Astrocyte of the cerebellum (primary cell): Measurements from ENCODE around the gene GAPDH.

Experiments used
- DNase-seq: peaks from one replicate; pipeline ENCODE4 v3.0.0-alpha.2; 2011; ENCODE audit warnings: low read depth
- H3K4me3 ChIP-seq: 2 replicates; pipeline ENCODE4 v1.5.1; 2011; ENCODE audit warnings: mild to moderate bottlenecking, low read depth, low read length, moderate library complexity
- in situ Hi-C: cut with HindIII; loops from 2 replicates; pipeline ENCODE4 v1.10.0; 2017; ENCODE audit warnings: low sequenced_read_pairs
- TF ChIP-seq, protein P1 (sequence below): IDR thresholded peaks from 2 replicates; pipeline ENCODE4 v1.5.1; 2012; ENCODE audit warnings: low read length, low read depth, moderate library complexity, mild to moderate bottlenecking; ENCODE audit errors: missing control alignments

The GAPDH gene

DNA sequence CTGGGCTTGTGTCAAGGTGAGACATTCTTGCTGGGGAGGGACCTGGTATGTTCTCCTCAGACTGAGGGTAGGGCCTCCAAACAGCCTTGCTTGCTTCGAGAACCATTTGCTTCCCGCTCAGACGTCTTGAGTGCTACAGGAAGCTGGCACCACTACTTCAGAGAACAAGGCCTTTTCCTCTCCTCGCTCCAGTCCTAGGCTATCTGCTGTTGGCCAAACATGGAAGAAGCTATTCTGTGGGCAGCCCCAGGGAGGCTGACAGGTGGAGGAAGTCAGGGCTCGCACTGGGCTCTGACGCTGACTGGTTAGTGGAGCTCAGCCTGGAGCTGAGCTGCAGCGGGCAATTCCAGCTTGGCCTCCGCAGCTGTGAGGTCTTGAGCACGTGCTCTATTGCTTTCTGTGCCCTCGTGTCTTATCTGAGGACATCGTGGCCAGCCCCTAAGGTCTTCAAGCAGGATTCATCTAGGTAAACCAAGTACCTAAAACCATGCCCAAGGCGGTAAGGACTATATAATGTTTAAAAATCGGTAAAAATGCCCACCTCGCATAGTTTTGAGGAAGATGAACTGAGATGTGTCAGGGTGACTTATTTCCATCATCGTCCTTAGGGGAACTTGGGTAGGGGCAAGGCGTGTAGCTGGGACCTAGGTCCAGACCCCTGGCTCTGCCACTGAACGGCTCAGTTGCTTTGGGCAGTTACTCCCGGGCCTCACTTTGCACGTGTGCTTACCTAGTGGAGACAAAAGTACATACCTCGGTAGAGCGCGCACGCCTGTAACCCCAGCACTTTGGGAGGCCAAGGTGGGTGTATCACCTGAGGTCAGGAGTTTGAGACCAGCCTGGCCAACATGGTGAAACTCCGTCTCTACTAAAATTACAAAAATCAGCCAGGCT lies 4.3 kb downstream of the GAPDH start:
- in situ Hi-C loops = no loop called here
- no peak overlapping the region for H3K4me3 ChIP-seq
- no peak for DNase-seq
- TF ChIP-seq, protein P1, sequence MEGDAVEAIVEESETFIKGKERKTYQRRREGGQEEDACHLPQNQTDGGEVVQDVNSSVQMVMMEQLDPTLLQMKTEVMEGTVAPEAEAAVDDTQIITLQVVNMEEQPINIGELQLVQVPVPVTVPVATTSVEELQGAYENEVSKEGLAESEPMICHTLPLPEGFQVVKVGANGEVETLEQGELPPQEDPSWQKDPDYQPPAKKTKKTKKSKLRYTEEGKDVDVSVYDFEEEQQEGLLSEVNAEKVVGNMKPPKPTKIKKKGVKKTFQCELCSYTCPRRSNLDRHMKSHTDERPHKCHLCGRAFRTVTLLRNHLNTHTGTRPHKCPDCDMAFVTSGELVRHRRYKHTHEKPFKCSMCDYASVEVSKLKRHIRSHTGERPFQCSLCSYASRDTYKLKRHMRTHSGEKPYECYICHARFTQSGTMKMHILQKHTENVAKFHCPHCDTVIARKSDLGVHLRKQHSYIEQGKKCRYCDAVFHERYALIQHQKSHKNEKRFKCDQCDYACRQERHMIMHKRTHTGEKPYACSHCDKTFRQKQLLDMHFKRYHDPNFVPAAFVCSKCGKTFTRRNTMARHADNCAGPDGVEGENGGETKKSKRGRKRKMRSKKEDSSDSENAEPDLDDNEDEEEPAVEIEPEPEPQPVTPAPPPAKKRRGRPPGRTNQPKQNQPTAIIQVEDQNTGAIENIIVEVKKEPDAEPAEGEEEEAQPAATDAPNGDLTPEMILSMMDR = no peak

DNA sequence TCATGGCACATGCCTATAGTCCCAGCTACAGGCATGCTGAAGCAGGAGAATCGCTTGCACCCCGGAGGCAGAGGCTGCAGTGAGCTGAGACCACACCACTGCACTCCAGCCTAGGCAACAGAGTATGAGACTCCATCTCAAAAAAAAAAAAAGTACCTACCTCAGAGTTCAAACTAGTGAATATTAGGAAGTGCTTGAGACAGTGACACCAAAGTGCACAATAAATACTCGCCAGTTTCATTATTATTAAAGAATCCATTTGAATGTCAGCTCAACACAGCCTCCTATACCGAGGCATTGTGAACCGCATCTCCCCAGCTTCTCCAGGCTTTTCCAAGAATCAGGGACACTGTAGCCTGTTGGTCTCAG lies 5.0 kb downstream of the GAPDH start:
- no peak for DNase-seq
- TF ChIP-seq, protein P1 = no peak
- H3K4me3 ChIP-seq = no peak overlapping the region
- in situ Hi-C loops = no loop called here

DNA sequence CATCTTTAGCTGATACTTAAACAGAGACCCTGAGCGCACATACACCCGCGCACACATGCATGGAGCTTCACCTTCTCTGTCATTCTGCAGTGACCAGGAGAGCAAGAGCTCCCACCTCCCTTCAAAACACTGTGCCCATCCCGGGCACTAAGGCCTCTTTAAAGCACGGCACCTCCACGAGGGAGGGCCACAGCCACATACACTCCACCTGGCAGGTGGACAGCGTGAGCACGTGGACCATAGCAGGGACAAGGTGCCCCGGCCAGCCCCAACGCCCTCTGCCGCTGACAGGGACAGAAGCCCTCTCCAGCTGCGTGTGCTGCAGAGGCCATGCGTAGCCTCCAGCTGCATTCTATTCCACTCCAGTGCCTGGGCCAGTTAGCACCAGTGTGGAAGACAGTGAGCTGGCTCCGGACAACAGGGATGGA lies 5.4 kb downstream of the GAPDH start:
- in situ Hi-C loops = no loop called here
- no peak overlapping the region for H3K4me3 ChIP-seq
- DNase-seq = no peak
- TF ChIP-seq, protein P1 = no peak

DNA sequence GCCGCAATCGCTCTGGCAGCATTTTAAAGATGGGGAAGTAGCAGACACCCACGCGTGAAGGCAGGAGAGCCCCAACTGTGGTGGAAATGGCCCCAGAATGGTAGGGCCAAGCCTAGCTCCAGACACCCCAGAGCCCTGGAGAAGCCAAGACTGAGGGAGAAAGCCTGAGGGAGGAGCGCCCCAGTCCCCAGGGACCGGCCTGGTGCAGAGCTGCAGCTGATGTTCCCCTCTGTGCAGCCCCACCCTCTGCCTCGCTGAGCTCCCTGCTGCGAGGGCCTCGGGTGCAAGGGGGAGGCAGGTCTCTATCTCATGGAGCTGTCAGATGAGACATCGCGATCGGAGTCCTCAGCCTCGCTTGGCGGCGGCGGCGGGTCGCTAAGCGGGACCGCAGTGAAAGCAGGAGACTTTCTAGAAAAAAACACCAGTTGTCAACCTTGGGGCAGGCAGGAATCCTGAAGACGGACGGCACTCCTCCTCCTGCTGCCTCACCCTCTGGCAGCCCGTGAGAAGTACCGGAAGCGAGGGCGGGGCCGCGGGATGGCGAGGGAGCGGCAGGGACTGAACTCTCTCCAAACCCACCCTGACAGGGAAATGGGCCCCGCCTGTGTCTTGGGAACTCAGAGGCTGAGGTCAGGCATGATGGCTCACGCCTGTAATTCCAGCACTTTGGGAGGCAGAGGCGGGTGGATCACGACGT lies 6.0 kb downstream of the GAPDH start:
- TF ChIP-seq, protein P1 = no peak
- in situ Hi-C loops = no loop called here
- DNase-seq = peak; percentile 59
- H3K4me3 ChIP-seq = no peak overlapping the region

DNA sequence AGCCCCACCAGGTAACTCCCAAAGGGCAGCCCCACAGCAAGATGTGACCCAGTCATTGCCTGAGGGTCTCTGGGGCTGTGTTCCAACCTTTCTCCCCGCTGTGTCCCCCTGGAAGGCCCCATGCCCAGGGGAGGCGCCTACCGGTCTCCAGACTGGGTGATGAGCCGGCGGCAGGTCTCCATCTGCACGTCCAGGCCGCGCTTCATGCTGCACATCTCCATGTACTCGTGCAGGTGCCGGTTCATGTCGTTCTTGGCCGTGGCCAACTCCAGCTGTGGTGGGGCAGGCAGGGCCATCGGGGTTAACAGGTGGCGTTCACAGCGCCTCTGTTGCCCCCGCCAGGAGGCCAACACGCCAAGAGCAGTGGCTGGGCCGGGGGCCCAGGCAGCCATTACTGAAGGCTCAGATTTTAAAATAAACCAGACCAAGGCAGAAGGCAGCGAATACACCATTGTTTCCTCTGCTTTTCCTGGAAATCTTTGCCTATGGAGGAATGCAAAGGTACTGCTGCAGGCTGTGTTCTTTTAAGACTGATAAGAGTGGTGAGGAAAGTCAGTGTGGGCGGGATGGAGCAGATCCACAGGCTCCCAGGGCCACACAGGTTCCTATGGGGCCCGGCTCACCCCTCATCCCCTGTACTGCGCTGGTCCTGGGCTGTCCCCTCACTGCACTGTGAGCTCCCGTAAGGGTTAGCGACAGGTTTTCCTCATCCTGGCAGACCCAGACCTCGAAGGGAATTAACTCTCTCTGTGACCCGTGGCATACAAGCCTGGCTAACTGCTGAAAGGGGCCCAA lies 7.3 kb downstream of the GAPDH start:
- in situ Hi-C loops = no loop called here
- TF ChIP-seq, protein P1 = no peak
- DNase-seq = no peak
- no peak overlapping the region for H3K4me3 ChIP-seq
